HG02884 (cell line): ENCODE measurements around the gene NCSTN.

Experiments
- ATAC-seq: cut with Tn5 transposase; IDR thresholded peaks from one replicate; pipeline ENCODE4 v1.9.1; 2021; ENCODE audit warnings: mild to moderate bottlenecking, moderate library complexity; ENCODE audit not compliant: unreplicated experiment

The NCSTN gene

GRCh38 chr1:160342953-160343869, at the start of gene NCSTN, which contains the start of gene COPA:
NCSTN (plus strand) TSS chr1:160343383; CDS start chr1:160343397, 14 bp downstream.
COPA (minus strand) TSS chr1:160343250; CDS start chr1:160343170, 80 bp downstream.
- peak; percentile 85 for ATAC-seq

GRCh38 chr1:160296036-160296435, 47.1 kb upstream of the NCSTN start:
- no peak for ATAC-seq

GRCh38 chr1:160300173-160300572, 43.0 kb upstream of the NCSTN start:
- no peak for ATAC-seq

GRCh38 chr1:160307118-160307791, 35.9 kb upstream of the NCSTN start:
- ATAC-seq, result no peak

GRCh38 chr1:160308451-160309184, 34.6 kb upstream of the NCSTN start:
- ATAC-seq, result no peak

- ATAC-seq, result no peak
These were observed 34.0 kb upstream of the NCSTN start for GRCh38 chr1:160309185-160309557.

- no peak for ATAC-seq
These were observed 33.6 kb upstream of the NCSTN start for GRCh38 chr1:160309571-160309970.

GRCh38 chr1:160315359-160315758, 27.8 kb upstream of the NCSTN start:
- ATAC-seq, result no peak

- ATAC-seq, result no peak
These were observed 20.4 kb upstream of the NCSTN start for GRCh38 chr1:160322831-160323230.

GRCh38 chr1:160325252-160325651, 17.9 kb upstream of the NCSTN start:
- no peak for ATAC-seq

- no peak for ATAC-seq
These were observed 16.8 kb upstream of the NCSTN start for GRCh38 chr1:160326418-160326817.

- ATAC-seq, result no peak
These were observed 15.0 kb upstream of the NCSTN start for GRCh38 chr1:160328184-160328583.

GRCh38 chr1:160330119-160330518, 13.1 kb upstream of the NCSTN start:
- ATAC-seq, result no peak

GRCh38 chr1:160332516-160332915, 10.7 kb upstream of the NCSTN start:
- no peak for ATAC-seq

GRCh38 chr1:160338580-160338979, 4.6 kb upstream of the NCSTN start:
- ATAC-seq, result no peak

GRCh38 chr1:160340146-160340545, 3.0 kb upstream of the NCSTN start:
- no peak for ATAC-seq

GRCh38 chr1:160340866-160341265, 2.3 kb upstream of the NCSTN start:
- ATAC-seq, result no peak

- ATAC-seq, result no peak
These were observed 657 bp upstream of the NCSTN start for GRCh38 chr1:160342526-160342925.

GRCh38 chr1:160344241-160344640, 1.1 kb downstream of the NCSTN start:
- no peak for ATAC-seq

GRCh38 chr1:160344936-160345335, 1.8 kb downstream of the NCSTN start:
- no peak for ATAC-seq

GRCh38 chr1:160346463-160346862, 3.3 kb downstream of the NCSTN start:
- no peak for ATAC-seq
